Measurements from ENCODE around the gene ART3.

Gene ART3

GRCh38 chr4:76067652-76068286, 6.7 kb upstream of the ART3 start:
- peak; percentile 34 to 35 for DNase-seq (ENCODE audit: low read depth in 2 of 2)

- DNase-seq (ENCODE audit: low read depth in 2 of 2): no peak
These were observed 1.7 kb upstream of the ART3 start for GRCh38 chr4:76072760-76073159.

GRCh38 chr4:76074993-76075600, 588 bp downstream of the ART3 start:
- DNase-seq (ENCODE audit: low read depth in 2 of 2): no peak

GRCh38 chr4:76078033-76078613, 3.6 kb downstream of the ART3 start:
- DNase-seq (ENCODE audit: low read depth in 2 of 2): no peak

- no peak for DNase-seq (ENCODE audit: low read depth in 2 of 2)
These were observed 9.0 kb downstream of the ART3 start for GRCh38 chr4:76083386-76083988.

GRCh38 chr4:76084542-76084941, 10.0 kb downstream of the ART3 start:
- DNase-seq (ENCODE audit: low read depth in 2 of 2): no peak

GRCh38 chr4:76087007-76087769, 12.7 kb downstream of the ART3 start:
- DNase-seq (ENCODE audit: low read depth in 2 of 2): peak; percentile 7 to 9

- DNase-seq (ENCODE audit: low read depth in 2 of 2): no peak
These were observed 14.2 kb downstream of the ART3 start for GRCh38 chr4:76088719-76089118.

GRCh38 chr4:76090241-76090691, 15.8 kb downstream of the ART3 start:
- peak; percentile 45 to 48 for DNase-seq (ENCODE audit: low read depth in 2 of 2)

GRCh38 chr4:76091052-76091451, 16.5 kb downstream of the ART3 start:
- DNase-seq (ENCODE audit: low read depth in 2 of 2): no peak

GRCh38 chr4:76095568-76095967, 21.1 kb downstream of the ART3 start:
- DNase-seq (ENCODE audit: low read depth in 2 of 2): no peak

- no peak for DNase-seq (ENCODE audit: low read depth in 2 of 2)
These were observed 21.6 kb downstream of the ART3 start for GRCh38 chr4:76096076-76096475.

GRCh38 chr4:76105652-76106051, 31.1 kb downstream of the ART3 start:
- DNase-seq (ENCODE audit: low read depth in 2 of 2): no peak

- no peak for DNase-seq (ENCODE audit: low read depth in 2 of 2)
These were observed 31.9 kb downstream of the ART3 start for GRCh38 chr4:76106442-76106841.

GRCh38 chr4:76108467-76109181, 34.1 kb downstream of the ART3 start:
- no peak for DNase-seq (ENCODE audit: low read depth in 2 of 2)

GRCh38 chr4:76116821-76117220, 42.3 kb downstream of the ART3 start:
- no peak for DNase-seq (ENCODE audit: low read depth in 2 of 2)

GRCh38 chr4:76117536-76117935, 43.0 kb downstream of the ART3 start:
- no peak for DNase-seq (ENCODE audit: low read depth in 2 of 2)

- no peak for DNase-seq (ENCODE audit: low read depth in 2 of 2)
These were observed 45.7 kb downstream of the ART3 start for GRCh38 chr4:76120199-76120598.

- no peak for DNase-seq (ENCODE audit: low read depth in 2 of 2)
These were observed 51.3 kb downstream of the ART3 start for GRCh38 chr4:76125816-76126215.

GRCh38 chr4:76127754-76128153, 53.2 kb downstream of the ART3 start:
- DNase-seq (ENCODE audit: low read depth in 2 of 2): no peak

GRCh38 chr4:76141241-76141640, 66.7 kb downstream of the ART3 start:
- DNase-seq (ENCODE audit: low read depth in 2 of 2): no peak

- DNase-seq (ENCODE audit: low read depth in 2 of 2): no peak
These were observed 70.0 kb downstream of the ART3 start for GRCh38 chr4:76144546-76144945.
